NCI-H1436 treated with DMSO at 0.1 percent for 48 hours (cell line): ENCODE data around the gene DMGDH.

Experiments
- DNase-seq: peaks from one replicate; lab custom pipeline; 2025; lab: John Stamatoyannopoulos, UW

The DMGDH gene

GRCh38 chr5:79069488-79070349 is at the start of gene DMGDH, which contains the start of gene BHMT2:
Gene DMGDH, minus strand, starts transcription at chr5:79069674. Its CDS starts 54 bp downstream, at chr5:79069620.
Gene BHMT2, plus strand, starts transcription at chr5:79069767. Its CDS starts 16 bp downstream, at chr5:79069783.
- no peak for DNase-seq

GRCh38 chr5:79112703-79113058 is 43.2 kb upstream of the DMGDH start:
- no peak for DNase-seq

GRCh38 chr5:79111960-79112702 is 42.7 kb upstream of the DMGDH start:
- DNase-seq: no peak

GRCh38 chr5:79111387-79111959 is 42.0 kb upstream of the DMGDH start, which contains the start of gene BHMT:
Gene BHMT, plus strand, starts transcription at chr5:79111809. Its CDS starts 77 bp downstream, at chr5:79111886.
- DNase-seq: no peak

GRCh38 chr5:79109527-79110492 is 40.3 kb upstream of the DMGDH start:
- no peak for DNase-seq

GRCh38 chr5:79108792-79109191 is 39.3 kb upstream of the DMGDH start:
- DNase-seq: no peak

GRCh38 chr5:79108086-79108485 is 38.6 kb upstream of the DMGDH start:
- DNase-seq: no peak

GRCh38 chr5:79107020-79107796 is 37.7 kb upstream of the DMGDH start:
- DNase-seq: no peak

- no peak for DNase-seq
Measured at GRCh38 chr5:79105868-79106267, 36.4 kb upstream of the DMGDH start.

GRCh38 chr5:79093762-79094161 is 24.3 kb upstream of the DMGDH start:
- DNase-seq: no peak

GRCh38 chr5:79091064-79091463 is 21.6 kb upstream of the DMGDH start:
- no peak for DNase-seq

- DNase-seq: no peak
Measured at GRCh38 chr5:79088507-79088906, 19.0 kb upstream of the DMGDH start.

- DNase-seq: no peak
Measured at GRCh38 chr5:79086116-79086515, 16.6 kb upstream of the DMGDH start.

GRCh38 chr5:79081779-79082178 is 12.3 kb upstream of the DMGDH start:
- no peak for DNase-seq

- no peak for DNase-seq
Measured at GRCh38 chr5:79080804-79081203, 11.3 kb upstream of the DMGDH start.

GRCh38 chr5:79077680-79078365 is 8.3 kb upstream of the DMGDH start:
- DNase-seq: no peak

- no peak for DNase-seq
Measured at GRCh38 chr5:79076819-79077218, 7.3 kb upstream of the DMGDH start.

GRCh38 chr5:79075646-79076426 is 6.4 kb upstream of the DMGDH start:
- DNase-seq: no peak

GRCh38 chr5:79074641-79075040 is 5.2 kb upstream of the DMGDH start:
- DNase-seq: no peak

- DNase-seq: no peak
Measured at GRCh38 chr5:79070350-79070667, 835 bp upstream of the DMGDH start.
